Mucosa of stomach (tissue), 1 donor: ENCODE measurements around the gene TRAM2.

Experiments
- H3K27me3 ChIP-seq: one replicate; pipeline ENCODE4 v1.7.0; 2013; ENCODE audit warnings: mild to moderate bottlenecking, low read length; ENCODE audit not compliant: control insufficient read depth, insufficient read depth
- H3K36me3 ChIP-seq: one replicate; pipeline ENCODE4 v1.7.0; 2013; ENCODE audit warnings: low read length; ENCODE audit not compliant: control insufficient read depth, insufficient read depth
- H3K4me1 ChIP-seq: one replicate; pipeline ENCODE4 v1.7.0; 2013; ENCODE audit warnings: mild to moderate bottlenecking, low read length; ENCODE audit not compliant: control insufficient read depth, insufficient read depth
- H3K4me3 ChIP-seq: one replicate; pipeline ENCODE4 v1.7.0; 2013; ENCODE audit warnings: low read length
- H3K9ac ChIP-seq: one replicate; pipeline ENCODE4 v1.7.0; 2013; ENCODE audit warnings: mild to moderate bottlenecking, low read length, moderate library complexity
- H3K9me3 ChIP-seq: one replicate; pipeline ENCODE4 v1.7.0; 2013; ENCODE audit warnings: mild to moderate bottlenecking, low read length, moderate library complexity; ENCODE audit not compliant: control insufficient read depth
- donor health status: Pancreatic carcinoma.

TRAM2 gene

GRCh38 chr6:52577022-52577777 is at the start of gene TRAM2:
Gene TRAM2, minus strand, starts transcription at chr6:52577060. Its CDS starts 145 bp downstream, at chr6:52576915.
- Histone ChIP-seq H3K9ac (peak within 1 kb of the TSS; percentile 97), H3K9me3 (no peaks in the 10 kb centered on the region), H3K4me1 (peaks cover 41% of the 10 kb centered on the region), H3K27me3 (no peaks in the 10 kb centered on the region), H3K4me3 (peak within 1 kb of the TSS; percentile 88), H3K36me3 (no peaks in the 10 kb centered on the region)

- no peak overlapping the region for H3K4me3 ChIP-seq
- H3K9me3 ChIP-seq = no peaks in the 10 kb centered on the region
- H3K4me1 ChIP-seq = no peaks in the 10 kb centered on the region
- H3K27me3 ChIP-seq = no peaks in the 10 kb centered on the region
- no peaks in the 10 kb centered on the region for H3K36me3 ChIP-seq
- H3K9ac ChIP-seq = no peak overlapping the region
Observed at GRCh38 chr6:52622810-52623209, 46.0 kb upstream of the TRAM2 start.

- Histone ChIP-seq H3K9ac (no peak overlapping the region), H3K27me3 (no peaks in the 10 kb centered on the region), H3K9me3 (no peaks in the 10 kb centered on the region), H3K36me3 (no peaks in the 10 kb centered on the region), H3K4me3 (no peak overlapping the region), H3K4me1 (no peaks in the 10 kb centered on the region)
Observed at GRCh38 chr6:52621631-52622030, 44.8 kb upstream of the TRAM2 start.

- Histone ChIP-seq H3K4me1 (no peaks in the 10 kb centered on the region), H3K36me3 (no peaks in the 10 kb centered on the region), H3K9ac (no peak overlapping the region), H3K4me3 (no peak overlapping the region), H3K9me3 (no peaks in the 10 kb centered on the region), H3K27me3 (no peaks in the 10 kb centered on the region)
Observed at GRCh38 chr6:52620906-52621190, 44.0 kb upstream of the TRAM2 start.

- H3K9me3 ChIP-seq = no peaks in the 10 kb centered on the region
- H3K27me3 ChIP-seq = no peaks in the 10 kb centered on the region
- H3K36me3 ChIP-seq = no peaks in the 10 kb centered on the region
- H3K4me1 ChIP-seq = no peaks in the 10 kb centered on the region
- no peak overlapping the region for H3K9ac ChIP-seq
- H3K4me3 ChIP-seq = no peak overlapping the region
Observed at GRCh38 chr6:52620055-52620905, 43.4 kb upstream of the TRAM2 start.

GRCh38 chr6:52617087-52617486 is 40.2 kb upstream of the TRAM2 start:
- no peaks in the 10 kb centered on the region for H3K36me3 ChIP-seq
- H3K9ac ChIP-seq = no peak overlapping the region
- no peaks in the 10 kb centered on the region for H3K9me3 ChIP-seq
- peaks cover 10% of the 10 kb centered on the region for H3K4me1 ChIP-seq
- H3K4me3 ChIP-seq = no peak overlapping the region
- H3K27me3 ChIP-seq = no peaks in the 10 kb centered on the region

GRCh38 chr6:52616059-52616690 is 39.3 kb upstream of the TRAM2 start:
- Histone ChIP-seq H3K9me3 (no peaks in the 10 kb centered on the region), H3K4me1 (peaks cover 18% of the 10 kb centered on the region), H3K36me3 (no peaks in the 10 kb centered on the region), H3K4me3 (no peak overlapping the region), H3K9ac (no peak overlapping the region), H3K27me3 (no peaks in the 10 kb centered on the region)

- Histone ChIP-seq H3K36me3 (no peaks in the 10 kb centered on the region), H3K9ac (no peak overlapping the region), H3K4me3 (no peak overlapping the region), H3K9me3 (no peaks in the 10 kb centered on the region), H3K4me1 (peaks cover 27% of the 10 kb centered on the region), H3K27me3 (no peaks in the 10 kb centered on the region)
Observed at GRCh38 chr6:52612336-52613054, 35.6 kb upstream of the TRAM2 start.

- H3K4me1 ChIP-seq = peaks cover 27% of the 10 kb centered on the region
- no peaks in the 10 kb centered on the region for H3K9me3 ChIP-seq
- no peaks in the 10 kb centered on the region for H3K36me3 ChIP-seq
- H3K9ac ChIP-seq = no peak overlapping the region
- no peak overlapping the region for H3K4me3 ChIP-seq
- H3K27me3 ChIP-seq = no peaks in the 10 kb centered on the region
Observed at GRCh38 chr6:52611833-52612232, 35.0 kb upstream of the TRAM2 start.

GRCh38 chr6:52610745-52611355 is 34.0 kb upstream of the TRAM2 start:
- peaks cover 27% of the 10 kb centered on the region for H3K4me1 ChIP-seq
- no peaks in the 10 kb centered on the region for H3K9me3 ChIP-seq
- H3K27me3 ChIP-seq = no peaks in the 10 kb centered on the region
- no peaks in the 10 kb centered on the region for H3K36me3 ChIP-seq
- no peak overlapping the region for H3K9ac ChIP-seq
- no peak overlapping the region for H3K4me3 ChIP-seq

- Histone ChIP-seq H3K9me3 (no peaks in the 10 kb centered on the region), H3K4me3 (no peak overlapping the region), H3K4me1 (peaks cover 27% of the 10 kb centered on the region), H3K27me3 (no peaks in the 10 kb centered on the region), H3K36me3 (no peaks in the 10 kb centered on the region), H3K9ac (no peak overlapping the region)
Observed at GRCh38 chr6:52610011-52610410, 33.2 kb upstream of the TRAM2 start.
